Measurements from ENCODE around the gene STARD5. TPM values are rescaled to one million over a fixed set of nuclear protein-coding genes. Genes with fewer than 3 reads are reported as not detected.

STARD5 gene
- total RNA-seq, 1 donor from 2014 or later: 4.0 TPM

- H3K9me3 Mint-ChIP-seq (ENCODE audit: low read depth): no peaks in the 10 kb centered on the region
- H3K27ac Mint-ChIP-seq: no peak overlapping the region
- DNase-seq (ENCODE audit: low spot score, unreplicated experiment): no peak
- no peak for TF ChIP-seq CTCF (IDR thresholded peaks at IDR 0.05; ENCODE audit: unreplicated experiment)
- H3K4me1 Mint-ChIP-seq (ENCODE audit: low read depth): peaks cover 3% of the 10 kb centered on the region
- H3K4me3 Mint-ChIP-seq (ENCODE audit: low read depth): no peak overlapping the region
- H3K27me3 Mint-ChIP-seq: peaks cover 37% of the 10 kb centered on the region
- H3K36me3 Mint-ChIP-seq (ENCODE audit: insufficient read depth): no peaks in the 10 kb centered on the region
These were observed 59.7 kb downstream of the STARD5 start for GRCh38 chr15:81264072-81264857.

GRCh38 chr15:81263477-81263876 lies 60.5 kb downstream of the STARD5 start:
- Mint-ChIP-seq H3K27ac (no peak overlapping the region), H3K4me1 (ENCODE audit: low read depth) (peaks cover 3% of the 10 kb centered on the region), H3K27me3 (peaks cover 38% of the 10 kb centered on the region), H3K4me3 (ENCODE audit: low read depth) (no peak overlapping the region), H3K36me3 (ENCODE audit: insufficient read depth) (no peaks in the 10 kb centered on the region), H3K9me3 (ENCODE audit: low read depth) (no peaks in the 10 kb centered on the region)
- no peak for DNase-seq (ENCODE audit: low spot score, unreplicated experiment)
- no peak for TF ChIP-seq CTCF (IDR thresholded peaks at IDR 0.05; ENCODE audit: unreplicated experiment)

GRCh38 chr15:81261172-81261811 lies 62.6 kb downstream of the STARD5 start:
- Mint-ChIP-seq H3K27ac (no peak overlapping the region), H3K9me3 (ENCODE audit: low read depth) (no peaks in the 10 kb centered on the region), H3K27me3 (peaks cover 34% of the 10 kb centered on the region), H3K36me3 (ENCODE audit: insufficient read depth) (no peaks in the 10 kb centered on the region), H3K4me1 (ENCODE audit: low read depth) (peaks cover 2% of the 10 kb centered on the region), H3K4me3 (ENCODE audit: low read depth) (no peak overlapping the region)
- no peak for DNase-seq (ENCODE audit: low spot score, unreplicated experiment)
- TF ChIP-seq CTCF (IDR thresholded peaks at IDR 0.05; ENCODE audit: unreplicated experiment): no peak

GRCh38 chr15:81259760-81260298 lies 64.1 kb downstream of the STARD5 start:
- no peaks in the 10 kb centered on the region for H3K4me1 Mint-ChIP-seq (ENCODE audit: low read depth)
- H3K36me3 Mint-ChIP-seq (ENCODE audit: insufficient read depth): no peaks in the 10 kb centered on the region
- DNase-seq (ENCODE audit: low spot score, unreplicated experiment): no peak
- no peaks in the 10 kb centered on the region for H3K9me3 Mint-ChIP-seq (ENCODE audit: low read depth)
- peaks cover 26% of the 10 kb centered on the region for H3K27me3 Mint-ChIP-seq
- TF ChIP-seq CTCF (IDR thresholded peaks at IDR 0.05; ENCODE audit: unreplicated experiment): no peak
- no peak overlapping the region for H3K4me3 Mint-ChIP-seq (ENCODE audit: low read depth)
- H3K27ac Mint-ChIP-seq: no peak overlapping the region

Other genes with a start within 250 kb of the STARD5 start
- not detected in 2 replicates for gene CFAP161, start 189.9 kb downstream of the STARD5 start, total RNA-seq
- 0.16 and 0.38 TPM in 2 replicates for gene IL16, start 127.3 kb downstream of the STARD5 start, total RNA-seq
- 0.07 and 0.10 TPM in 2 replicates for gene TMC3, start 50.1 kb upstream of the STARD5 start, total RNA-seq

All from progenitor cell of endocrine pancreas (in vitro differentiated cells).